ENCODE measurements around the gene ITPKB.
"Not testable (repeated sequence)": the region's sequence is repeated elsewhere in the genome, so short reads cannot be mapped to it uniquely, and the experiment has no call there.

The ITPKB gene

GRCh38 chr1:226754097-226754496 lies 15.0 kb upstream of the ITPKB start:
- DNase-seq = no peak
- Mint-ChIP-seq H3K4me1 (peaks cover 12% of the 10 kb centered on the region), H3K27ac (no peak overlapping the region), H3K9me3 (peaks cover 13% of the 10 kb centered on the region), H3K4me3 (no peak overlapping the region), H3K36me3 (ENCODE audit: low read depth) (peaks cover 4% of the 10 kb centered on the region), H3K27me3 (ENCODE audit: low read depth, poor library complexity) (peaks cover 10% of the 10 kb centered on the region)
- TF ChIP-seq CTCF (IDR thresholded peaks at IDR 0.05) = no peak

- no peak for DNase-seq
- Mint-ChIP-seq H3K4me3 (no peak overlapping the region), H3K27me3 (ENCODE audit: low read depth, poor library complexity) (peaks cover 10% of the 10 kb centered on the region), H3K27ac (no peak overlapping the region), H3K36me3 (ENCODE audit: low read depth) (peaks cover 4% of the 10 kb centered on the region), H3K9me3 (peaks cover 12% of the 10 kb centered on the region), H3K4me1 (peaks cover 12% of the 10 kb centered on the region)
- TF ChIP-seq CTCF (IDR thresholded peaks at IDR 0.05) = no peak
Measured at GRCh38 chr1:226751703-226752102, 12.6 kb upstream of the ITPKB start.

GRCh38 chr1:226751214-226751613 lies 12.1 kb upstream of the ITPKB start:
- no peak for TF ChIP-seq CTCF (IDR thresholded peaks at IDR 0.05)
- H3K9me3 Mint-ChIP-seq = peaks cover 7% of the 10 kb centered on the region
- peaks cover 12% of the 10 kb centered on the region for H3K27me3 Mint-ChIP-seq (ENCODE audit: low read depth, poor library complexity)
- no peak overlapping the region for H3K27ac Mint-ChIP-seq
- DNase-seq = no peak
- no peak overlapping the region for H3K4me3 Mint-ChIP-seq
- H3K4me1 Mint-ChIP-seq = peaks cover 12% of the 10 kb centered on the region
- H3K36me3 Mint-ChIP-seq (ENCODE audit: low read depth) = no peaks in the 10 kb centered on the region

- Mint-ChIP-seq H3K4me1 (peaks cover 12% of the 10 kb centered on the region), H3K4me3 (no peak overlapping the region), H3K27me3 (ENCODE audit: low read depth, poor library complexity) (peaks cover 6% of the 10 kb centered on the region), H3K9me3 (peaks cover 5% of the 10 kb centered on the region), H3K36me3 (ENCODE audit: low read depth) (no peaks in the 10 kb centered on the region), H3K27ac (no peak overlapping the region)
- TF ChIP-seq CTCF (IDR thresholded peaks at IDR 0.05) = no peak
- DNase-seq = no peak
Measured at GRCh38 chr1:226749467-226749866, 10.4 kb upstream of the ITPKB start.

- Mint-ChIP-seq H3K27ac (no peak overlapping the region), H3K4me1 (peaks cover 5% of the 10 kb centered on the region), H3K36me3 (ENCODE audit: low read depth) (no peaks in the 10 kb centered on the region), H3K9me3 (peaks cover 12% of the 10 kb centered on the region), H3K4me3 (no peak overlapping the region), H3K27me3 (ENCODE audit: low read depth, poor library complexity) (peaks cover 6% of the 10 kb centered on the region)
- TF ChIP-seq CTCF (IDR thresholded peaks at IDR 0.05) = no peak
- no peak for DNase-seq
Measured at GRCh38 chr1:226748306-226748705, 9.2 kb upstream of the ITPKB start.

- not testable (repeated sequence) for H3K4me1 Mint-ChIP-seq; H3K4me3 Mint-ChIP-seq; H3K27me3 Mint-ChIP-seq (ENCODE audit: low read depth, poor library complexity); H3K36me3 Mint-ChIP-seq (ENCODE audit: low read depth); DNase-seq; H3K27ac Mint-ChIP-seq
- peaks cover 17% of the 10 kb centered on the region for H3K9me3 Mint-ChIP-seq
Measured at GRCh38 chr1:226747519-226748263, 8.6 kb upstream of the ITPKB start.
